ENCODE data around the gene TNK2. TPM values are rescaled to one million over a fixed set of nuclear protein-coding genes. Genes with fewer than 3 reads are reported as not detected.

TNK2 gene
- total RNA-seq, 1 experiment from 2014 or later, result 10.7 TPM

- no peak for DNase-seq (ENCODE audit: low read depth)
These were observed 8.5 kb downstream of the TNK2 start for GRCh38 chr3:195899701-195900435.

DNA sequence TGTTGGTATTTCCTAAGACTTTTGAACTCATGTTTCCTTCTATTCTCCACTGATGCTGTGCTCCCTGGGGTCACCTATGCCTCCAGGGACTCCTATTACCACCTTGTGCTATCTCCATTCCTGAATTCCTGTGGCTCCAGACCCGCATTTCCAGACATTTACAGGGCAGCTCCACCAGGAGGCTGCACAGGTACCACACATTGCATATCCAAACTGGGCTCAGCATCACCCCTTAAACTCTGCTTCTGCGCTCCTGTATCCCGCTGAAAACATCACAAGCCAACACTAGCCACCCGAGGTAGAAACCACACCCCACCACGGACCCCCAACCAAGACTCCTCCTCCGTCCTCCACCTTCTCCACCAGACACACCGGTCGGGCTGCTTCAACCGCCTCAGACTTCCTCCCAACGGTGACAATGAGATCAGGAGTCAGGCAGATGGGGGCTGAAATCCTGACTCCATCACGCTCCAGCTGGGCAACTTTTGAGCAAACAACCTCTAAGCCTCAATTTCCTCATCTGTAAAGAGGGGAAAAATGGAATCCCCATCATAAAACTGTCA is 10.4 kb downstream of the TNK2 start:
- no peak for DNase-seq (ENCODE audit: low read depth)

GRCh38 chr3:195897081-195897852 is 11.1 kb downstream of the TNK2 start:
- DNase-seq (ENCODE audit: low read depth), result peak; percentile 57

- DNase-seq (ENCODE audit: low read depth), result peak; percentile 69
These were observed 11.8 kb downstream of the TNK2 start for GRCh38 chr3:195896361-195897080.

DNA sequence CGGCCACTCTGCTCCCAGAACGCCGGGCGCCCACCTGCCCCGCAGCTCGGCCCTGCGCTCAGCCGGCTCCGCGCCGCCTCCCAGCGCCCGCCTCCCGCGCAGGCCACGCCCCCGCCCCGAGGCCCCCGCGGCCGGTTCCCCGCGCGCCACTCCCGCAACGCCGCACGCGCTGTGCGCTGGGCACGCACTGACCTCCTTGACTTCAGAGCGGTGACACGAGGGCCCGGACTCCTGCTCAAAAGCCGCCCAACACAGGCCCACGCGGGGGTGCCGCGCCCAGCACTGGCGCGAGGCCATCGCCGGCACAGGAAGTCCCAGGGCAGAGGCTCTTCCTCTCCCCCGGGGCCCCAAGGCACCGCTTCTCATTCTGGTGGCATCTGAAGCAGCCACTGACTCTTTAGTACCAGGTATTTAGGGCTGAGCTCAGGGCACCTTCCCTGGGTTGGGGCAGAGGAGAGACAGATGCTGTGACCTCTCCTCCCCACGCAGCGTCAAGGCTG is 12.4 kb downstream of the TNK2 start:
- no peak for DNase-seq (ENCODE audit: low read depth)

DNA sequence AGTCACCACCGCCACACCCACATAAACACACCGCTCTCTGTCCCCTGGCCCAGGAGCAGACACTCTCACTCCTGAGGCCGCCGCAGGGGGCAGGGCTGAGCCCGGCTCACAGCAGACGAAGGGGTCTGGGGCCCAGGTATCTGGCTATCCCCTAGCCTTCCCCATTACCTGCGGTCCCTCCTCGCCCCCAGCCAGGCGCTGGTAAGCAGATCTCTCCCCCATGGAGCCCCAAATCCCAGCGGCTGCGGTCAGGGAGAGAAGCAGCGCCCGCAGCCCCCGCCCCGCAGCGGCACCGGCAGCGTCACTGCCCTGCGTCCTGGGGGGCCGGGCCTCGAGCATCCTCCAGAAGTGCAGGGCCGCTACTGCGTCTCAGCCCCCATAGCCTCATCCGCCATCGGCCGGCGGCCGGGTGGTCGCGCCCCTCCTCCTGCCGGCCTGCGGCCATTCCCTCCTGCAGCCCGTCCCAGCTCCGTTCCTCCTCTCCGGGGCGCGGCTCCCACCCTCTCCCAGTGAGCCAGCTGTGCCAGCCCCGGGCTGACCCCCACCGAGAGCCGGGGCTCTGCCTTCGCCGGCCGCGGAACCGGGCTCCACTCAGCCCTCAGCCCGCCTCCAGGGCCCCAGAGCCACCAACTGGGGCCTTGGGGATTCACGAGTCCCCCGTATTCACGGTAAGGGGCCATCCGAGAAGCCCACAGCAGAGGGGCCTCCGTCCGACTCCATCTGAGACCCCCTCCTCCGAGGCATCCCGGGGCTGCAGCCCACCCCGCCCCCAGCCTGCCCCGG is 13.1 kb downstream of the TNK2 start:
- peak; percentile 59 for DNase-seq (ENCODE audit: low read depth)

DNA sequence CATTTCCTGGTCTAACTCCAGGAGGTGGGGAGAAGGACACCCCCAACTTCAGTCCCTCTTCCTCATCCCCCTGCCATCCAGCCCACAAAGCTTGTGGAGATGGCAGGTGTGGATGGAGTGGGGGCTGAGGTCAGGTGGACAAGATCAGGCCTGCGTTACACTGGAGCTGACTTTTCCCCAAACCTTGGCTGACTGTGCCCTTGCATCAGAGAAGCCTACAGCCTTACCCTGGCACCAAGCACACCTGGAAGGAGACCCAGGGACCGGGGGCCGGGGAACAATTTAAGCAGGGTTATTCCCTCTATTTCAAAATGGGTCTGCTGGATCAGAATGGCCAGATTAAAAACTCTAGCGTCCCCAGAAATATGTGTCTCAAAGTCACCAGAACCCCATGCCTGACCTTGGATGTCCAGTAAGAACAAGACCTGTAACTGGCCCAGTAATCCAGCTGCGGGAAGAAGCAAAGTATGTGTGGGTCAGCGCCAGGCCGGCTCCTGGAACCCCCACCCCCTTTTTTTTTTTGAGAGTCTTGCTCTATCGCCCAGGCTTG is 14.4 kb downstream of the TNK2 start:
- no peak for DNase-seq (ENCODE audit: low read depth)

- DNase-seq (ENCODE audit: low read depth), result no peak
These were observed 14.8 kb downstream of the TNK2 start for GRCh38 chr3:195893516-195893915.

DNA sequence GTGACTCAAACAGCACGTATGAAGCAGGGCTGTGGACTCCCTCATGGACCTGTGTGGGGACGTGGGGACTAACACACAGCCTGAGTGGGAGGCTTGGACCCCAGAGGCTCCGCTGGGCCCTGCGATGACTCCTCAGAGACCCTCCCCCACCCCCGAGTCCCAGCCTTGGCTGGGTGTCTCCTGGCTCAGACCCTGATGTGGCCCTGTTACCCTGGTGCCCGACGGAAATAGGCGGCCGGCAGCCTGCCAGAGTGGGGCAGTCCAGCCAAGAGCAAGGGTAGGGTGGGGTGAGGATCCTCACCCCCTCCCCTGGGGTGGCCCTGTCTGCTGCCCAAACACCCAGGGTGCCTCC is 15.3 kb downstream of the TNK2 start:
- DNase-seq (ENCODE audit: low read depth), result no peak

DNA sequence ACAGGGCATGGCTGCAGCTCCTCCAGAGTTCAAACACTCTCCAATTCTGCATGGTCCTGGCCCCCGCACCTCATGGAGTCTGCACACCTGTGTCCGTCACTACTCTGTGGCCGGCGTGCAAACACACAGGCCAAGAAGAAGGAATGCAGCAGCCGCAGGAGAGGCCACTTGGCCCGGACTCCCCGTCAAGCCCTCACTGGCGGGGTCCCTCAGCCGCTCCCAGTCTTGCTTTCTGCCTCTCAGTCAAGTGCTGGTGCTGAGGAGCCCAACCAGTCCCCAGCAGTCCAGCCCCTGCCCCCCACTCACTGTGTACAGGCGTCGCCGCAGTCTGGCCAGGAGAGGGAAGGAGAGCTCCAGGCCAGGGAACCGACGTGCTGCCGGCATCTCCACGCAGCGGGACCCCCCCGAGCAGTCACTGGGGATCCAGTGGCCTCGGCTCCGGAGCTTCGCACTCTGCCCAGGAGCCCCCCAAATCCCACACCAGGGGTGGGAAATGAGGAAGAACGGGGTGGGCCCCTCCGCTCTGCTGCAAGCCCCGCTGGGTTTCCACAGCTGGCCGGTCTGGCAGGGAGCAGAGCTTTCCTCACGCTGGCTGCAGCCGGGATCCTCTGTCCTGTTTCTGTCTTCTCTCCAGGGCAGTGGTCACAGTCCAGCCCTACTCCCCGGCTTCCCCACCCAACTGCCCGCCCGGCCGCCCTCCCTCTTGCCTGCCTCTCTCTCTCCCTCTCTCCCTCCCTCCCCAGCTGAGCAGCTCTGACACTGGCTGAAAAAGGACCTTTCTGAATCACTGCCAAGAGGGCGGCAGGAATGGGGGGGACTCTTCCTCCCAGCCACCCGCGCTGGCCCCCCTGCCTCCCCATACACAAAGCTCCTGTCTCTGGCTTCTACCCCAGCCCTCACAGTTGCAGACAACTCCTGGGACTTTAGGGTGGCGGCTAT is 16.0 kb downstream of the TNK2 start:
- peak; percentile 77 for DNase-seq (ENCODE audit: low read depth)

DNA sequence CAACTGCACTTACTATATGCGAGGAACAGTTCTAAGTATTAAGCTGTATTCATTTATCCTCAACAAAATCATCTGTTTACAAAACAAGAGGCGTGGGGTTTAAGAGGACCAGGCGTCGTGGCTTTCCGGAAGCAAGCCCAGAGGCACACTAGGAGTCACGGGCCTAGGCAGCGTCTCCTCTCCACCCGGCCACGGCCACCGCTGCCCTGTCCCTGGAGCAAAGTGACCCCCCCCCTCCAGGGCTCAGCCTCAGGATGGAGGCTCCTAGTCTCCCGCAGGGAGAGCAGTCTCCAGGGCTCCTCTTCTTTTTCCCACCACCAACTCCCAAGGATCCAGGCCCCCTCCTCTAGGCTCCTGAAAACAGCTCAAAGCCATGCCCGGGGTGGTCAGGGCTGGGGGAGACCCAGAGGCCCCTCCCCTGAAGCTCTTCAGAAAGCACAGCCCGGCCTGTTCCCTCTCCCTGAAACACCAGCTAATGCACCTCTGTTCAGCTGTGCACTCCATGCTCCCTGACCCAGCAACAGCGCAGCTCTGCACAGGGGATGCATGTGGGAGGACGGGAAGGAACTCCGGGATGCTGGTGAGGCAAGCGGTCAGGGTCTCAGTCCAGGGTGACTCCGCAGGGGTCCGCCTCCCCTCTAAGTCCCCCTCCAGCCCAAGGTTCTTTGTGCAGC is 16.8 kb downstream of the TNK2 start:
- no peak for DNase-seq (ENCODE audit: low read depth)

DNA sequence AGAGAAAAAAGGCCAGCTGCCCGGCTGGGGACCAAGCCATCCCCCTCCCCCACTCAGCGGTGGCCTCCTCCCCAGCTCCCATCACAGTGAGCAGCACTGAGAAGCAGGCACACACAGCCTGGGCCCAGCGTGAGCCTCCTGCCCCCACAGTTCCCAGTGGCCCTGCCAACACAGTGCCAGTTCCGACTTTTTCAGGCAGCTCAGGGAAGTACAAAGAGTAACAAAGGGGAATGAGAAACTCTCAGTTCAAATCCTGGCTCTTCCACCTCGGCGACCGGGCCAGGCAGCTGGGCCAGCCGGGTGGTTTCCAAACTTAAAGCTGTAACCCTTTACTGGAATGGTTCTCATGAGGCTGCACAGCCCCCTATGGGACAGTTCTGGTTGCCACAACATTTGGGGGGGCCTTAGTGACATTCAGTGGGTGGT is 18.5 kb downstream of the TNK2 start:
- no peak for DNase-seq (ENCODE audit: low read depth)

DNA sequence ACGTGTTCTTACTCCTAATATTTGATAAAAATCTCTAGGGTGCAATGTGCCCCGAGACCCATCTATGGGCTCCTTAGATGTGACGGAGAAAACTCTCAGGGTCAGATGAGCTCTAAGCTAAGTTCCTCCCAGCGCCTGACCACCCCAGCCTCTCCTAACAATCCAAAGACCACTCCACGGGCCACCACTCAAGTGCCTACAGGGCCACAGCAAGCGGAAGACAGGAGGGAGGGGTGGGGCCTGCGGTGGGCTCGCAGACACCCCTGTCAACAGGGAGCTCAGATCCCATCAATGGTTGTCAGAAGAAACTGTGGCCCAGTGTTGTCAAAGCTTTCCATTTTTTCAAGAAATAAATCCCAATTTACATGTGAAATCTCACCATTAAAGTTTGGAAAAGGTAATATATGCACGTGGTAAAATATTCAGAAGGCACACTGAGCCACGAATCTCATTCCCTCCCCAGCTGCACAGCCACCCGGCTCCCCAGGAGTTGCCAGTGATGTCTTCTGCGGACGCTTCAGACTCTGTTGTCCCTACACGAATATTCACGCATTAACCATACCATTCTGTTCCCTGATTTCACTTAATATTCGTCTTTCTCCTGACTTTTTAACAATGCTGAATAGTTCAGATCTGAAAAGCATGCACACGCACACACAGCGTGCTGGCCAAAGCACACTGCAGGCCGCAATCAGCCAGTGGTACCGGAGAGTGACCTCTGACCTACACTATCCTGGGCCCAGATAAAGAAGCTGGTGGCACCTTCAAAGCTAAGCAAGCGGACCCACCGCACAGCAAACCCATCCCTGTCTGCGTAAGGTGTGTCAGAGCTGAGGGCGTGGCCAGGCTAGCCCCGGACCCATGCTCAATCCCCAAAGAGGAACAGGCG is 19.1 kb downstream of the TNK2 start:
- DNase-seq (ENCODE audit: low read depth), result no peak

DNA sequence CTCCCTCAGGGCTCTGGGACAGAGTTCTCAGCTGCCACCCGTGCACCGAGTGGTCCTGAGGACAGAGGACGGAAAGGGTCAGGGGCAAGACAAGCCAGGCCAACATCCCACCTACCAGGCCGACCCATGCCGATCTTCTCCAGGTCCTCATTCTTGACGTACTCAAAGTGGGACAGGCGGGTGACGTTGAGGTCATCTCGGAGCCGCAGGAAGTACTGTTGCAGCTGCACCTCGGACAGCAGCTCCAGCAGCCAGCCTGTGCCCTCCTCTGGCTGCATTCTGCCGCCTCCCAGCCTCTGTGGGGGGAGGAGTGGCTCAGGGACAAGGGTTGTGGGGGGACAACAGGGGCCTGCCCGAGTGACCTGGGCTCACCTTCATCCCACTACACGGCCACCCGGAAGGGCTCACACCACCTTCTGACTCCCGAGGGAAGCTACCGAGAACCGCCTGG is 20.0 kb downstream of the TNK2 start:
- DNase-seq (ENCODE audit: low read depth), result no peak

GRCh38 chr3:195887670-195888069 is 20.7 kb downstream of the TNK2 start:
- DNase-seq (ENCODE audit: low read depth), result no peak

DNA sequence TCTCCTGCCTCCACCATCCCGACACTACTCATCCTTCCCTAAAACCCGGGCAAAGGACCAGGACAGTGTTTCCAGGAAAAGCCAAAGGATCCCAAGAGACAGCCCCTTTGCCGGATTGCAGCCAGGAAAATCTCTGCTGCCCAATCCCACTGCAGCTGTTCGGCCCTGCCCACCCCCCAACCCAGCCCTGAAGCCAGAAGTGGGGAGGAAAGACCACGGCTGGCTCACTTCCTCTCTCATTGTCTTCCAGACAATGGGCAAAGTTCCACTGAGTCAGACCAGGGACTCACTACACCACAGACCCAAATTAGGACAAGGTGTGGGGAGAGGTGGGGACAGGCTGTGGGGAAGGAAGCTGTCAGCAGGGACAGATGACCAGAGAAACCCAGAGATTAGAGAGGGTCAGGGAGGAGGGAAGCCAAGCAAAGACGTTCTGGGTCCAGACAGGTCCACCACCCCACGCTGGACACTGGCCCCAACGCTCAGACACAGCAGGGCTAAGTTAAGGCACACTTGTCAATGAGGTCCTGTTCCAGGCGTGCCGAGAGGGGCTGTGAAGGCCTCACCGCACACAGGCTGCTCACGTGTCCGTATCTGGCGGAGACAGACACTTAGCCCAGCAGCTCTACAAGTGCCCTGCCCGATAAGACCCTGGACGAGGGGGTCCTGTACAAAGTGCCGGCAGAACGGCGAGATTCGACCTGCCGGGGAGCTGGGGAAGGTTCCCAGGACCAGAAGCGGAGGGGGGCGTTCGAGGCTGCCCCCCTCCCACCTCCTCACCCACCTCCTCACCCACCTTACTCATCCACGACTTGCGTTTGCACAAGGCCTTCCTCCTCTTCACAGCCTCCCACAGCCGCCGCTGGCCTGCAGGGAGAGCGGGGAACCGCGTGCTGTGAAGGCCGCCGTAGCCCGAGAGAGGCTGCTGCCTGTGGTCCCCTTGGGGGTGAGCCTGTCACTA is 21.9 kb downstream of the TNK2 start:
- DNase-seq (ENCODE audit: low read depth), result peak; percentile 63

Measured in LHCN-M2 (cell line).